RWPE2 (cell line): ENCODE results near the gene ANGEL2.

ENCODE experiments used
- ATAC-seq: fragments of 200-7000 bp; cut with Tn5 transposase; 3 replicates; pipeline ENCODE4 v1.9.1; 2021; ENCODE audit warnings: low read depth
- DNase-seq: peaks from one replicate; pipeline ENCODE4 v3.0.0-alpha.2; 2020; ENCODE audit warnings: low spot score
- H3K27ac ChIP-seq: fragments of 450-650 bp; 2 replicates; pipeline ENCODE4 v1.5.1; 2017; ENCODE audit warnings: mild to moderate bottlenecking; ENCODE audit not compliant: poor library complexity, severe bottlenecking
- H3K27me3 ChIP-seq: fragments of 250-450 bp; sonication (Bioruptor Pico); 2 replicates; pipeline ENCODE4 v1.5.1; 2021; ENCODE audit warnings: mild to moderate bottlenecking, moderate library complexity; ENCODE audit not compliant: insufficient read depth, poor library complexity, severe bottlenecking
- H3K36me3 ChIP-seq: fragments of 250-450 bp; sonication (Bioruptor Pico); 2 replicates; pipeline ENCODE4 v1.5.1; 2020; ENCODE audit warnings: low read depth, mild to moderate bottlenecking, moderate library complexity
- H3K4me1 ChIP-seq: fragments of 250-450 bp; sonication (Bioruptor Pico); 2 replicates; pipeline ENCODE4 v1.5.1; 2021; ENCODE audit warnings: mild to moderate bottlenecking, moderate library complexity; ENCODE audit not compliant: insufficient read depth, poor library complexity, severe bottlenecking
- H3K4me3 ChIP-seq: fragments of 250-450 bp; sonication (Bioruptor Pico); 2 replicates; pipeline ENCODE4 v1.5.1; 2021; ENCODE audit warnings: mild to moderate bottlenecking, moderate library complexity; ENCODE audit not compliant: severe bottlenecking
- H3K9me3 ChIP-seq: fragments of 250-450 bp; sonication (Bioruptor Pico); 2 replicates; pipeline ENCODE4 v1.5.1; 2021; ENCODE audit warnings: mild to moderate bottlenecking, moderate library complexity; ENCODE audit not compliant: severe bottlenecking
- TF ChIP-seq, protein P1 (sequence below): fragments of 450-650 bp; IDR thresholded peaks from one replicate; pipeline ENCODE4 v1.5.1; 2017; ENCODE audit warnings: mild to moderate bottlenecking, moderate library complexity; ENCODE audit not compliant: poor library complexity, severe bottlenecking

The ANGEL2 gene

DNA sequence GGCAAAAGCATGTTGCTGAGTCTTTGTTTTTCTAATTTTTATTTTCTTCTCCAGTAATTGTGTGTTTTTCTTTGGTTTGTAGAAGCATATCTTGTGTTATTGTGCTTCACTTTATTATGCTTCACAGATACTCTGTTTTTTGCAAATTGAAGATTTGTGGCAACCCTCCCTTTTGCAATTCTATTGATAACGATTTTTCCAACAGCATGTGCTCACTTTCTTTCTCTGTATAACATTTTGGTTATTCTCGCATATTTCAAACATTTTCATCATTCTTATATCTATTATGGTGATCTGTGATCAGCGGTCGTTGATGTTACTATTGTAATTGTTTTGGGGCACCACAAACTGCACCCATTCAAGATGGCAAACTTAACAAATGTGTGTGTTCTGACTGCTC is 3.8 kb upstream of the ANGEL2 start:
- no peak for DNase-seq
- no peaks in the 10 kb centered on the region for H3K27me3 ChIP-seq
- TF ChIP-seq, protein P1, sequence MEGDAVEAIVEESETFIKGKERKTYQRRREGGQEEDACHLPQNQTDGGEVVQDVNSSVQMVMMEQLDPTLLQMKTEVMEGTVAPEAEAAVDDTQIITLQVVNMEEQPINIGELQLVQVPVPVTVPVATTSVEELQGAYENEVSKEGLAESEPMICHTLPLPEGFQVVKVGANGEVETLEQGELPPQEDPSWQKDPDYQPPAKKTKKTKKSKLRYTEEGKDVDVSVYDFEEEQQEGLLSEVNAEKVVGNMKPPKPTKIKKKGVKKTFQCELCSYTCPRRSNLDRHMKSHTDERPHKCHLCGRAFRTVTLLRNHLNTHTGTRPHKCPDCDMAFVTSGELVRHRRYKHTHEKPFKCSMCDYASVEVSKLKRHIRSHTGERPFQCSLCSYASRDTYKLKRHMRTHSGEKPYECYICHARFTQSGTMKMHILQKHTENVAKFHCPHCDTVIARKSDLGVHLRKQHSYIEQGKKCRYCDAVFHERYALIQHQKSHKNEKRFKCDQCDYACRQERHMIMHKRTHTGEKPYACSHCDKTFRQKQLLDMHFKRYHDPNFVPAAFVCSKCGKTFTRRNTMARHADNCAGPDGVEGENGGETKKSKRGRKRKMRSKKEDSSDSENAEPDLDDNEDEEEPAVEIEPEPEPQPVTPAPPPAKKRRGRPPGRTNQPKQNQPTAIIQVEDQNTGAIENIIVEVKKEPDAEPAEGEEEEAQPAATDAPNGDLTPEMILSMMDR, result no peak

DNA sequence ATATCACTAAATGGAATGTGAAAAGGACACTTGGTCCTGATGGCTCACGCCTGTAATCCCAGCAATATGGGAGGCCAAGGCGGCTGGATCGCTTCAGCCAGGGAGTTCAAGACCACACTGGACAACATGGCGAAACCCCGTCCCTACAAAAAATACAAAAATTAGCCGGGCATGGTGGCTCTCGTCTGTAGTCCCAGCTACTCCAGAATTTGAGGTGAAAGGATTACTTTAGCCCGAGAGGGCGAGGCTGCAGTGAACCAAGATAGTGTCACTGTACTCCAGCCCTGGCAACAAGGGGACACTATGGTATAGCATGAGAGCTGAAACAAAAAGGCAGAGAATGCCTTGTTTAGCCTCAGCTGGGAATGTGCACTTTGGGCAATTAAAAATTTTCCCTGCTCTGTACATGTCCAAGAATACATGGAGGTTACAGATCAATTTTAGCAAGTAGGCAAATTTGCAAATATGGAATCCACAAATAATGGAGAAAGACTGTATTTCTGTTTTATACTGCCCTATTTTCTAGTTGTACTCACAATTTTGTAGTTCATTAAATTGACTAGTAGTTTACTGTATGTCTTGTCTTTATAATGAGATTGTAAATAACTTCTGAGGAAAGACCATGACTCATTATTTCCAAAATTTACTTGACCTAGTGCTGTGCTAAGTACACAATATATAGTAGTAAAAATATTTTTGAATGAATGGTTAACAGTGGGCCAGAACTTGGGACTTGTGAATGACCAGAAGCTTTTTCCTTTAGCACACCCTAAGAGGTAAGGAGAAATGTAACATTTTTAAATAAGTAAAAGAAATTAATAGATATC is 2.0 kb upstream of the ANGEL2 start:
- no peak overlapping the region for H3K27ac ChIP-seq
- no peaks in the 10 kb centered on the region for H3K4me1 ChIP-seq
- peaks cover 4% of the 10 kb centered on the region; the same call in 1 of the 2 replicates for H3K36me3 ChIP-seq
- DNase-seq (no peak), ATAC-seq (no peak)
- H3K27me3 ChIP-seq, result no peaks in the 10 kb centered on the region
- H3K9me3 ChIP-seq, result no peaks in the 10 kb centered on the region
- TF ChIP-seq, protein P1, result no peak
- no peak overlapping the region for H3K4me3 ChIP-seq

More for the DNA sequence above, 3.8 kb upstream of the ANGEL2 start:
- Histone ChIP-seq H3K36me3 (no peaks in the 10 kb centered on the region), H3K4me1 (no peaks in the 10 kb centered on the region), H3K4me3 (no peak overlapping the region), H3K27ac (no peak overlapping the region), H3K9me3 (no peaks in the 10 kb centered on the region)
- ATAC-seq, result no peak

DNA sequence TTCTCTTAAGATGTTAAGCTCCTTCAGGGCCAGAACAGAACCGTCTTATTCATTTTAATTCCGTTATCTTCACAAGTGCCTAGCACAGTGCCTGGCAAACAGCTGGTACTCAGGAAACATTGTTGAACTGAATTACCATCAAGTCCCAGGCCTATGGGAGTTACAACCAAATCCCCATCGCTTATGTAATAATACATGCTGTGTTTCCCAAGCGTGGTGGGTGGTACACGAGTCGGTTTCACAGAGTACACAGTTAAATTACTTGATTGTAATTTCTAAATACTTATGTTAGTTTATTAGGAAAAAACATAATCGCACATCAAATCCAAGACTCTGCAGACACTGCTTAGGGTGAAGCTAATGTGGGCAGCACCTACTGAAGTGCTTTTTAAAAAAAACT is 1.0 kb downstream of the ANGEL2 start:
- peaks cover 9% of the 10 kb centered on the region; the same call in 1 of the 2 replicates for H3K36me3 ChIP-seq
- no peaks in the 10 kb centered on the region for H3K27me3 ChIP-seq
- H3K9me3 ChIP-seq, result no peaks in the 10 kb centered on the region
- no peaks in the 10 kb centered on the region for H3K4me1 ChIP-seq
- H3K4me3 ChIP-seq, result peak overlapping the region; percentile 46
- peak overlapping the region; percentile 54 for H3K27ac ChIP-seq
- DNase-seq (no peak), ATAC-seq (no peak)
- TF ChIP-seq, protein P1, result no peak

DNA sequence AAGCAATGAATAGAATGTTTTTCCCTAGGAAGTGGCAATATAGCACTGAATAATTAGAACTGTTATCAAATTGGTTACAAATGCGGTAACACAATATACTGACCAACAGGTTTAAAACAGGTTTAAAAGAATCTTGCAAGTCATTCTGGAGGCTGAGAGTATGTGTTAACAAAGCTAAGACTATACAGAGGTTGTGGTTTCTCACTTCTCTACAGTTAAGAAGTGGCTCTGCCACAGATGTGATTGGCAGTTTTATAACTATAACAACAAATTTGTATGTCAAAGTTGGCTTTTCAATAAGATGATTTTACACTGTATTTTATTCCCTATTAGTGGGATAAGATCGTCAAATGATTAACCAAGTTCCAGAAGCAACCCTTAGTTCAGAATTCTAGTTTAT is 7.1 kb downstream of the ANGEL2 start:
- no peak overlapping the region for H3K4me3 ChIP-seq
- peaks cover 9% of the 10 kb centered on the region; the same call in 1 of the 2 replicates for H3K36me3 ChIP-seq
- TF ChIP-seq, protein P1, result no peak

DNA sequence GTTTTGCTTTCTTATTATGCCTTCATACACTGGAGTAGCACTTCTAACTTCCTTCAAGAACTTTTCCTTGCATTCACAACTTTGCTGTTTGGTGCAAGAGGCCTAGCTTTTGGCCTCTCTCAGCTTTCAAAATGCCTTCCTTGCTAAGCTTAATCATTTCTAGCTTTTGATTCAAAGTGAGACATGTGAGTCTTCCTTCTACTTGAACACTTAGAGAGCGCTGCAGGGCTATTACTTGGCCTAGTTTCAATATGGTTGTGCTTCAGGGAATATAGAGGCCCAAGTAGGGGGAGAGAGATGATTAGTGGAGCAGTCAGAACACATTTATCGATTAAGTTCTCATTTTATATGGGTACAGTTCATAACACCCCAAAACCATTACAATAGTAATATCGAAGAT is 12.4 kb downstream of the ANGEL2 start:
- Histone ChIP-seq H3K36me3 (peaks cover 4% of the 10 kb centered on the region; the same call in 1 of the 2 replicates), H3K9me3 (no peaks in the 10 kb centered on the region), H3K27ac (no peak overlapping the region), H3K4me1 (no peaks in the 10 kb centered on the region), H3K4me3 (no peak overlapping the region), H3K27me3 (no peaks in the 10 kb centered on the region)
- no peak for DNase-seq
- no peak for ATAC-seq
- TF ChIP-seq, protein P1, result no peak

More for the DNA sequence above, 7.1 kb downstream of the ANGEL2 start:
- ATAC-seq, result no peak
- no peaks in the 10 kb centered on the region for H3K27me3 ChIP-seq
- DNase-seq, result no peak
- H3K4me1 ChIP-seq, result no peaks in the 10 kb centered on the region
- H3K9me3 ChIP-seq, result no peaks in the 10 kb centered on the region
- H3K27ac ChIP-seq, result no peak overlapping the region
